Nephron (organoid): ENCODE results near the gene HDAC4.

Source experiments
- H3K27ac Mint-ChIP-seq, 3 experiments: 2 replicates each; pipeline ENCODE4 v1.8.0; 2020; ENCODE audit warnings: mixed read lengths in 3 of 3, mild to moderate bottlenecking in 2 of 3, moderate library complexity in 1 of 3
- H3K27me3 Mint-ChIP-seq: 2 replicates; pipeline ENCODE4 v1.8.0; 2021; ENCODE audit warnings: low read depth, mild to moderate bottlenecking, moderate library complexity, mixed read lengths
- H3K36me3 Mint-ChIP-seq: 2 replicates; pipeline ENCODE4 v1.8.0; 2020; ENCODE audit warnings: low read depth, mixed read lengths
- H3K4me1 Mint-ChIP-seq: 2 replicates; pipeline ENCODE4 v1.8.0; 2020; ENCODE audit warnings: mixed read lengths
- H3K4me3 Mint-ChIP-seq, 3 experiments: 2 replicates each; pipeline ENCODE4 v1.8.0; 2020; ENCODE audit warnings: mild to moderate bottlenecking in 3 of 3, mixed read lengths in 3 of 3, moderate library complexity in 2 of 3
- H3K9me3 Mint-ChIP-seq: 2 replicates; pipeline ENCODE4 v1.8.0; 2020; ENCODE audit warnings: mixed read lengths
- TF ChIP-seq, protein P1 (sequence below), 3 experiments: fragments of 200-600 bp; sonication (generic); IDR thresholded peaks; one replicate each; pipeline ENCODE4 v1.5.0; 2021; ENCODE audit warnings: antibody characterized with exemption in 3 of 3; ENCODE audit not compliant: unreplicated experiment in 3 of 3

The HDAC4 gene

DNA sequence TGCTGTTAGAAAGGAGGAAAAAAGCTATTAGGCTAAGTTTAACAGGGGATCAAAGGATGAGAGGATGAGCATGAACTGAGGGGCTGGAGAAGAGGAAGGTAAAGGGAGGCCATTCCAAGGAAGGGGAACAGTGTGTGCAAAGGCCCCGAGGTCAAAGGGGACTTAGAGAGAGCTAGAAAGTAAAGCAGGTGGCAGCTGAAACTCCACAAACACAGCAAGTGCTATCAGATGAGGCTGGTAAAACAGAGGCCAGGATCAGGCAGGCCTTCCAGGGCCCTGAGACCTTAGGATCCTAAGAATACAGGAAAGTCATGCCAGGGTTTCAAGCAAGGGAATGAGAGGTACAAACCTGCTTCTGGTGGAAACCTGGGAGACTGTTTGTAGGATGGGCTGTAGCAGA lies 5.8 kb downstream of the HDAC4 start:
- TF ChIP-seq, protein P1, sequence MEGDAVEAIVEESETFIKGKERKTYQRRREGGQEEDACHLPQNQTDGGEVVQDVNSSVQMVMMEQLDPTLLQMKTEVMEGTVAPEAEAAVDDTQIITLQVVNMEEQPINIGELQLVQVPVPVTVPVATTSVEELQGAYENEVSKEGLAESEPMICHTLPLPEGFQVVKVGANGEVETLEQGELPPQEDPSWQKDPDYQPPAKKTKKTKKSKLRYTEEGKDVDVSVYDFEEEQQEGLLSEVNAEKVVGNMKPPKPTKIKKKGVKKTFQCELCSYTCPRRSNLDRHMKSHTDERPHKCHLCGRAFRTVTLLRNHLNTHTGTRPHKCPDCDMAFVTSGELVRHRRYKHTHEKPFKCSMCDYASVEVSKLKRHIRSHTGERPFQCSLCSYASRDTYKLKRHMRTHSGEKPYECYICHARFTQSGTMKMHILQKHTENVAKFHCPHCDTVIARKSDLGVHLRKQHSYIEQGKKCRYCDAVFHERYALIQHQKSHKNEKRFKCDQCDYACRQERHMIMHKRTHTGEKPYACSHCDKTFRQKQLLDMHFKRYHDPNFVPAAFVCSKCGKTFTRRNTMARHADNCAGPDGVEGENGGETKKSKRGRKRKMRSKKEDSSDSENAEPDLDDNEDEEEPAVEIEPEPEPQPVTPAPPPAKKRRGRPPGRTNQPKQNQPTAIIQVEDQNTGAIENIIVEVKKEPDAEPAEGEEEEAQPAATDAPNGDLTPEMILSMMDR (IDR thresholded peaks at IDR 0.05; ENCODE audit: unreplicated experiment in 3 of 3): no peak
- no peaks in the 10 kb centered on the region for H3K9me3 Mint-ChIP-seq
- peak overlapping the region in 1 of 3 experiments; percentile 21 for H3K4me3 Mint-ChIP-seq
- peaks cover 6% of the 10 kb centered on the region for H3K27me3 Mint-ChIP-seq
- H3K36me3 Mint-ChIP-seq: peaks cover 3% of the 10 kb centered on the region
- H3K4me1 Mint-ChIP-seq: peaks cover 65% of the 10 kb centered on the region
- peak overlapping the region in 2 of 3 experiments; percentile 69 to 88 for H3K27ac Mint-ChIP-seq

DNA sequence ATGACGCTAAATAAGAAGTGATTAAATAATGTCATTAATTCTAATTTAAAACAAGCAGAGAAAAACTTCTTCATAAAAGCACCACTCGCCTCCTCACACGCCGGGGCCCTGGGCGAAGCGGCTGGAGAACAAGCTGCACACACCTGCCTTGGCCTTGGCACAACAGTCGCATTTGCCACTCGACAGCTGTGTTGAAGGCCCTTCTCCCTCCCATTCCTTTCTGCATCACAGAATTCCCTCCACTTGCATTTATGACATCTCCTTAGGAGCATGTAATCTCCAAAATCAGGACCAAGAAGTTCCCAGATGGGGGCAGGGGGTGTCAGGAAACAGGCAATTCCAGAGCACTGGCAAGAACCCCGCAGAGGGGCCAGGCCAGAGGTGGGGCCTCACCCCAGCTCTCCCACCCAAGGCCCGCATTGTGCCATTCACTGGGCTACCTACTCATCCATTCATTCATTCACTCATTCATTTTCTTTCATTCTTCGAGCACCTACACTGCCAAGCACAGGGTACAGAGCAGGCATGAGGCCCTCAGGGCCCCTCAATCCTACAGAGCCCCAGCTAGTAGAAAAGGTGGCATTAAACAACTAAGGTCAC lies 6.4 kb downstream of the HDAC4 start:
- no peaks in the 10 kb centered on the region for H3K9me3 Mint-ChIP-seq
- H3K36me3 Mint-ChIP-seq: peaks cover 5% of the 10 kb centered on the region
- peak overlapping the region; percentile 29 to 88 (median 69) for H3K27ac Mint-ChIP-seq
- peaks cover 61% of the 10 kb centered on the region for H3K4me1 Mint-ChIP-seq
- H3K27me3 Mint-ChIP-seq: peaks cover 6% of the 10 kb centered on the region
- H3K4me3 Mint-ChIP-seq: peak overlapping the region in 1 of 3 experiments; percentile 21
- TF ChIP-seq, protein P1 (IDR thresholded peaks at IDR 0.05; ENCODE audit: unreplicated experiment in 3 of 3): no peak

DNA sequence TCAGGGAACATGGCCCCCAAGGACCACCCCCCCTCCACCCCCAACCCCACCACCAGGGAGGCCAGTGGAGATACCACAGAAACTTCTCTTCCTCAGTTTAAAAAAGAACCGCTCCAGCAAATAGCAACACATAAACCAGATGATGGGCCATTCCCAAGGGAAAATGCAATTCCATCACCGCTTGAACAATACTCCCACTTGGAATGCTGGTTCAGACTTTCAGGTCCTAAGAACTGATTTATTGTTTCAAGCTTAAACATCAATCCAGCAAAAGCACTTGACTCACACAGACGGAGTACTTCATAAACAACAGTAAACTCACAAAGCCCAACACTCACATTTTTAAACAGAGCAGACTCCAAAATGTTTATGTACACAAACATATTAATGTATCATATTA lies 6.9 kb downstream of the HDAC4 start:
- Mint-ChIP-seq H3K27me3 (peaks cover 6% of the 10 kb centered on the region), H3K36me3 (peaks cover 9% of the 10 kb centered on the region)

DNA sequence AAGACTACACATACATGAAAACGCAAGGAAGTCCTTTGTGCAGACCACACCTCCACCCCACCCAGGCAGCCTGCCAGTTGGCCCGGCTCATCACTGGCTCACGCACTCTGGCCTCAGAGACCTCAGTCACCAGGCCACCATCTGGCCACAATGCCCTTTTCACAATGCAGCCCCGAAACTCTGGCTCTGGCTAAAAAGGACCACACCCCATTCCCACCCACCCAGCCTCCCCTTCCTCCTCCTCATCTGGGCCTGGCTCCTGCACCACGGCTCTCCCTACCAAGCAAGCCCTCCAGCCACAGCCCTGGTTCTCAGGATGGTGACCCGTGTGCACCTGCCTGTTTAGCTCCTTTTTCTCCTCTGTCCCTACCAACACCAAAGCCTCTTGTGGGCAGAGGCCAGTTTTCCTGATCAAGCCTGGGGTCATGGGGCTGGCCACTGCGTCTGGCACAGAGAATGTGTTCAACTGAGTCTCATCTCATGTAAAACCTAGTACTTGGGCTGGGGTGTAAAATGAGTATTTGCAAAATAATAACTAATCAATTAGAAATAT lies 7.4 kb downstream of the HDAC4 start:
- Mint-ChIP-seq H3K4me3 (peak overlapping the region in 1 of 3 experiments; percentile 25), H3K4me1 (peaks cover 51% of the 10 kb centered on the region), H3K36me3 (peaks cover 9% of the 10 kb centered on the region), H3K9me3 (no peaks in the 10 kb centered on the region), H3K27me3 (peaks cover 6% of the 10 kb centered on the region), H3K27ac (peak overlapping the region; percentile 67 to 88 (median 69))
- TF ChIP-seq, protein P1 (IDR thresholded peaks at IDR 0.05; ENCODE audit: unreplicated experiment in 3 of 3): no peak

More for the DNA sequence above, 6.9 kb downstream of the HDAC4 start:
- Mint-ChIP-seq H3K4me3 (peak overlapping the region in 1 of 3 experiments; percentile 23), H3K4me1 (peaks cover 56% of the 10 kb centered on the region), H3K27ac (peak overlapping the region; percentile 29 to 88 (median 69)), H3K9me3 (no peaks in the 10 kb centered on the region)
- TF ChIP-seq, protein P1 (IDR thresholded peaks at IDR 0.05; ENCODE audit: unreplicated experiment in 3 of 3): no peak

DNA sequence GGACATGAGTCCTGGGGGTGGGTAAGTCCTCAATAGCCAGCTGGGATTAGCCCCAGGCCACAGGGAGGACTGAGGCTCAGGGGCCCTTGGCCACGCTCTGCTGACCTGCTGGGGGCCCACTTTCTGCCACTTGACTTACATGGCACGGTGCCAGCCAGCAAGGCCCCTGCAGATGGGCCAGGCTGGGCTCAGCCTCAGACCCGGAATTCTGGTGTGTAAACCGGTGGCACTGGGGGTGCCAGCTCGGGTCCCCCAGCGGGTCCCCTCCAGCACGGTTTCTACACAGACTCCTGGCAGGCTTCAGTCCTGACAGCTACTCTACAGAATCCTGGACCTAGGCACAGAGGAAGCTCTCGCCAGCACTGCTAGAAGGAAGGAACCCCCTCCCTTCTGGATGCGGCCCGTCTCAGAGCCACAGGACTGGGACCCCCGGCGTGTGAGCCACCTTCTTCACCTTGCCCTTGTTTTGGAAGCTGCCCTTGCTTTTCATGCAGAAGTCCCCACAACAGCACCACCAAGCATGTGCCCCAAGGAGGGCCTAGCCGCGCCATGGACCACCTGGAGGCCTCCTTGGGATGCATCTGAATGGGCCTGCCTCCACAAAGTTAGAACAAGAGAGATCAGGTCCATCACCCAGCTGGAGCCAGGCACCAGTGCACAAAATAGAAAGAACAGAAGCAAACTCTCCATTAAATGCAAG lies 8.0 kb downstream of the HDAC4 start:
- Mint-ChIP-seq H3K36me3 (peaks cover 9% of the 10 kb centered on the region), H3K27ac (peak overlapping the region; percentile 67 to 88 (median 69)), H3K4me1 (peaks cover 45% of the 10 kb centered on the region), H3K9me3 (no peaks in the 10 kb centered on the region), H3K4me3 (peak overlapping the region in 1 of 3 experiments; percentile 25), H3K27me3 (peaks cover 6% of the 10 kb centered on the region)
- TF ChIP-seq, protein P1 (IDR thresholded peaks at IDR 0.05; ENCODE audit: unreplicated experiment in 3 of 3): no peak
